NCI-H524 treated with DMSO at 0.1 percent for 48 hours (cell line): ENCODE data around the gene SCNN1B.

ENCODE experiments used
- DNase-seq: peaks from one replicate; lab custom pipeline; 2025; lab: John Stamatoyannopoulos, UW

SCNN1B gene

GRCh38 chr16:23407436-23408127, 105.5 kb downstream of the SCNN1B start:
- no peak for DNase-seq

GRCh38 chr16:23408242-23408822, 106.2 kb downstream of the SCNN1B start:
- no peak for DNase-seq

- DNase-seq, result peak; percentile 57
Observed at GRCh38 chr16:23408823-23409298, 106.8 kb downstream of the SCNN1B start.

GRCh38 chr16:23409522-23409921, 107.4 kb downstream of the SCNN1B start:
- no peak for DNase-seq

- no peak for DNase-seq
Observed at GRCh38 chr16:23410176-23410575, 108.1 kb downstream of the SCNN1B start.

GRCh38 chr16:23414731-23415130, 112.6 kb downstream of the SCNN1B start:
- DNase-seq, result no peak

GRCh38 chr16:23416816-23417215, 114.7 kb downstream of the SCNN1B start:
- DNase-seq, result no peak

GRCh38 chr16:23420011-23420410, 117.9 kb downstream of the SCNN1B start:
- no peak for DNase-seq

GRCh38 chr16:23423496-23424049, 121.5 kb downstream of the SCNN1B start:
- no peak for DNase-seq

- DNase-seq, result no peak
Observed at GRCh38 chr16:23424292-23424958, 122.3 kb downstream of the SCNN1B start.

GRCh38 chr16:23428351-23428750, 126.2 kb downstream of the SCNN1B start:
- no peak for DNase-seq
